Measurements from ENCODE around the gene HACE1.
A peak's percentile ranks its signal among the peaks of the same experiment; 100 is the strongest.

The HACE1 gene

DNA sequence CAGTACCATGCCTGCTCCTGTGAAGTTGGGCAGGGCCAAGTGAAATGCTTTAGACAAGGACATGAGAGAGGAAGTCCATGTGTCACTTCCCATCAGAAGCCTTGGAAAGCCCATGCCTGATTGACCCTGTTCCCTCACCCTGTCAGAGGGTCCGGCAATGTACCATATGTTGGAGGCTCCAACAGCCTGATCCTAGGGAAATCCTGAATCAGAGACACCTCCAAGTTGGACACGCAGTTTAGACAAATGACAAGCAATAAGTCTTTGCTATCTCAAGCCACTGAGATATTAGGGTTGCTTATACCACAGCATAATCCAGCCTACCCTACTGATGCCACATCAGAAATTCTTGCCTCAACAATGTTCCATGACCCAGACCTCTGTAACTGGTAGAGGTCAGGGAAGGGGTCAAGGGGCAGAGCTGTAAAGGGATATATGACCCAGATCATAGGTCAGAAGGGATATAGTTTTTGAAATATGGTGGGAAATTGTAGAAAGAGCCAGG lies 174.8 kb downstream of the HACE1 start:
- no peak for DNase-seq

DNA sequence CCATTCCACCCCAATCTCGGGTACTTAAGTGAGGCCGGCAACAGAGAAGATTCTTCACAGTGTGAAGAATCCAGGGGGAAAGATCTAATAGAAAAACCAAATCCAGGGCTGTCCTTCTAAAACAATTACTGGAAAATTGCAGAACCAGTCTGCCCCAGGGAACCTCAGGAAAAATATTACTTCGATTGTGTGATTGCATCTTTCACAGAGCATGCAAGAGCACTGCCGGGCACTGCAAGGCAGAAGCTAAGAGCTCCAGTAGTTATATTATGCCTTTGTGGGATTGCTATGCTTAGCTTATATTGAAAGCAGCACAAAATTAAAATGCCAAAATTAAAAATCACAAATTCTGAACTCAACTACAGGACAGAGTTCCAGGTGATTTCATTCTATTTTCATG lies 175.9 kb downstream of the HACE1 start:
- DNase-seq = no peak

DNA sequence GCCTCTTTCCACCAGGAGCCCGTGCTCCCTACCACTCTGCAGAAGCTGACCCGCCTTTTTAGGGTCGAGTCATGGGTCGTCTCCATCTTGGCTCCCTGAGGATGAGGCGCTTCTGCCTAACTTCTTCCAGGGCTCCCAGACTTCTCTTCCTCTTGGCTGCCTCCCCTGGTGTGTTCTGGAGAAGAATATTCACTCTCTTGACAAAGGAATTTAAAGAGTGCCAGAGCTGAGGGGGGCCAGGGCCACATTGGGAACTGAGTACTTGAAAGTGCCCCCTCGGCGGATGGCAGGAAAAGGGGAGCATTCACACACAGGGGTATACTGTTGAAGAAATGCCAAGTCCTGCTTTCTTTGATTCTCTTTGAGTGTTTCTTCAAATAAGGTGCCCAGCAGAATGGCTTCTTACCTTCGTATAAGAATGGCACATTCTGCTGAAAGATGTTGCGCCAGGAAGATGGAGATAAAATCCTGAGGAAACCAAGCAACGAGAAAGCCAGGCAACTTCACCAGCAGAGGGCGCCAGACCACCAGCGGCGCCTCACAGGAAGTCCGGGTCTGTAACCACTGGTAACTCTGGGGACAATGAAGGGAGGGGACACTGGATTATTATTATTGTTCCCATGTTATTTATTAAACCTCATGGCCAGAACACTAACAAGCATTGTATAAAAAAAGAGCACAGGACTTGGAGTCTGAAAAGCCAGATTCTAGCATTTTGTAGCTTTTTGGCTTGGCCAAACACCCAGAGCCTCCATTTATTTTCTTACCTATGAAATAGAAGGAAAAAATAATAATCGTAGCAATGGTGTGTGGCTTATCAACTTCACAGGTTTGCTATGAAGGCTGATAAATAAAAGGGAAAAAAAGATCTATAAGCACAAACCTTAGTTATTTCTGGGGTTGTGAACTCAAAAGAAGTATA lies 176.7 kb downstream of the HACE1 start:
- DNase-seq = peak; percentile 54

DNA sequence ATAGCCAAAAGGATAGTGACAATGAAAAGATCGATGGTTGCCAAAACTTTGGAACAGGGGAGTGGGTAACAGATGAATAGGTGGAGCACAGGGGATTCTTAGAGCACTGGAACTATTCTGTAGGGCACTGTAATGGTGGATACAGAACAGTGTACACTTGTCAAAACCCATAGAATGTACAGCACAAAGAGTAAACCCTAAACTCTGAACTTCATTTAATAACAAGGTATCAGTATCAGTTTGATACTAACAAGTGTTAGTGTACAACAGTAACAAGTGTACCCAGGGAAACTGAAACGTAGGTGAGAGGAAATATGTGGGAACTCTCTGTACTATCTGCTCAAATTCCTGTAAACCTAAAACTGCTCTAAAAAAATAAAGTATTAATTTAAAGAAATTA lies 179.2 kb downstream of the HACE1 start:
- no peak for DNase-seq

DNA sequence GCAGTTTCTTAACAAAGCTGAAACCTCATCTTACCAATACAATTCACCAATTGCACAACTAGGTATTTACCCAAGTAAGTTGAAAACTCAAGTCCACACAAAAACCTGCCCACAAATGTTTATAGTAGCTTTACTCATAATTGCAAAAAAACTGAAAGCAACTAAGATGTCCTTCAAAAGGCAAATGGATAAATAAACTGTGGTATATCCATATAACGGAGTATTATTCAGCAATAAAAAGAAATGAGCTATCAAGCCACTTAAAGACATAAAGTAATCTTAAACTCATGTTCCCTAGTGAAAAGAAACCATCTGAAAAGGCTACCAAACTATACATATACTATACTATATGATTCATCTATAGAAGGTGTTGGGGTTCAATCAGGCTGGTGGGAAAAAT lies 179.7 kb downstream of the HACE1 start:
- no peak for DNase-seq

Measured in effector CD8-positive, alpha-beta T cell (primary cell).